ENCODE measurements around the gene MAPK7. TPM values are rescaled to one million over a fixed set of nuclear protein-coding genes. Genes with fewer than 3 reads are reported as not detected.

The MAPK7 gene
- total RNA-seq, 6 experiments from 2014 or later: 5.7 to 9.2 (median 6.7) TPM

GRCh38 chr17:19363114-19363438 is 15.2 kb upstream of the MAPK7 start:
- no peaks in the 10 kb centered on the region for H3K9me3 ChIP-seq
- H3K27me3 ChIP-seq: no peaks in the 10 kb centered on the region
- H3K27ac ChIP-seq: peak overlapping the region; percentile 87 to 97 (median 88)
- WGBS (ENCODE audit: insufficient coverage, low coverage, low lambda C conversion rate, missing lambda C conversion rate): 38% methylated on average over 10 of the region's 14 CpGs
- ATAC-seq: no peak
- no peak for DNase-seq
- no peaks in the 10 kb centered on the region for H3K36me3 ChIP-seq
- intact Hi-C loops (cut with DNase I): loop anchor here in 1 of 2 donors (10.0 kb wide), 1 partner anchor 92 kb away; no protein-coding TSS in a partner anchor
- peak overlapping the region; percentile 71 to 86 (median 78) for H3K4me3 ChIP-seq
- H3K4me1 ChIP-seq: peaks cover 0 to 8% (median 3%) of the 10 kb centered on the region in 4 donors
- no peak for TF ChIP-seq POLR2A (IDR thresholded peaks at IDR 0.05)
- TF ChIP-seq, protein P1, sequence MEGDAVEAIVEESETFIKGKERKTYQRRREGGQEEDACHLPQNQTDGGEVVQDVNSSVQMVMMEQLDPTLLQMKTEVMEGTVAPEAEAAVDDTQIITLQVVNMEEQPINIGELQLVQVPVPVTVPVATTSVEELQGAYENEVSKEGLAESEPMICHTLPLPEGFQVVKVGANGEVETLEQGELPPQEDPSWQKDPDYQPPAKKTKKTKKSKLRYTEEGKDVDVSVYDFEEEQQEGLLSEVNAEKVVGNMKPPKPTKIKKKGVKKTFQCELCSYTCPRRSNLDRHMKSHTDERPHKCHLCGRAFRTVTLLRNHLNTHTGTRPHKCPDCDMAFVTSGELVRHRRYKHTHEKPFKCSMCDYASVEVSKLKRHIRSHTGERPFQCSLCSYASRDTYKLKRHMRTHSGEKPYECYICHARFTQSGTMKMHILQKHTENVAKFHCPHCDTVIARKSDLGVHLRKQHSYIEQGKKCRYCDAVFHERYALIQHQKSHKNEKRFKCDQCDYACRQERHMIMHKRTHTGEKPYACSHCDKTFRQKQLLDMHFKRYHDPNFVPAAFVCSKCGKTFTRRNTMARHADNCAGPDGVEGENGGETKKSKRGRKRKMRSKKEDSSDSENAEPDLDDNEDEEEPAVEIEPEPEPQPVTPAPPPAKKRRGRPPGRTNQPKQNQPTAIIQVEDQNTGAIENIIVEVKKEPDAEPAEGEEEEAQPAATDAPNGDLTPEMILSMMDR (IDR thresholded peaks at IDR 0.05): no peak

- 75% methylated on average over 3 of the region's 6 CpGs for WGBS (ENCODE audit: insufficient coverage, low coverage, low lambda C conversion rate, missing lambda C conversion rate)
- no peaks in the 10 kb centered on the region for H3K36me3 ChIP-seq
- intact Hi-C loops (cut with DNase I): loop anchor here in 1 of 2 donors (10.0 kb wide), 1 partner anchor 91 kb away; no protein-coding TSS in a partner anchor
- peak overlapping the region in 1 of 3 donors; percentile 97 for H3K27ac ChIP-seq
- no peak for TF ChIP-seq POLR2A (IDR thresholded peaks at IDR 0.05)
- TF ChIP-seq, protein P1 (IDR thresholded peaks at IDR 0.05): no peak
- ATAC-seq (no peak), DNase-seq (no peak)
- H3K4me3 ChIP-seq: no peak overlapping the region
- H3K4me1 ChIP-seq: peaks cover 0 to 8% (median 3%) of the 10 kb centered on the region in 4 donors
- no peaks in the 10 kb centered on the region for H3K9me3 ChIP-seq
- no peaks in the 10 kb centered on the region for H3K27me3 ChIP-seq
Observed at GRCh38 chr17:19363460-19364035, 14.8 kb upstream of the MAPK7 start.

DNA sequence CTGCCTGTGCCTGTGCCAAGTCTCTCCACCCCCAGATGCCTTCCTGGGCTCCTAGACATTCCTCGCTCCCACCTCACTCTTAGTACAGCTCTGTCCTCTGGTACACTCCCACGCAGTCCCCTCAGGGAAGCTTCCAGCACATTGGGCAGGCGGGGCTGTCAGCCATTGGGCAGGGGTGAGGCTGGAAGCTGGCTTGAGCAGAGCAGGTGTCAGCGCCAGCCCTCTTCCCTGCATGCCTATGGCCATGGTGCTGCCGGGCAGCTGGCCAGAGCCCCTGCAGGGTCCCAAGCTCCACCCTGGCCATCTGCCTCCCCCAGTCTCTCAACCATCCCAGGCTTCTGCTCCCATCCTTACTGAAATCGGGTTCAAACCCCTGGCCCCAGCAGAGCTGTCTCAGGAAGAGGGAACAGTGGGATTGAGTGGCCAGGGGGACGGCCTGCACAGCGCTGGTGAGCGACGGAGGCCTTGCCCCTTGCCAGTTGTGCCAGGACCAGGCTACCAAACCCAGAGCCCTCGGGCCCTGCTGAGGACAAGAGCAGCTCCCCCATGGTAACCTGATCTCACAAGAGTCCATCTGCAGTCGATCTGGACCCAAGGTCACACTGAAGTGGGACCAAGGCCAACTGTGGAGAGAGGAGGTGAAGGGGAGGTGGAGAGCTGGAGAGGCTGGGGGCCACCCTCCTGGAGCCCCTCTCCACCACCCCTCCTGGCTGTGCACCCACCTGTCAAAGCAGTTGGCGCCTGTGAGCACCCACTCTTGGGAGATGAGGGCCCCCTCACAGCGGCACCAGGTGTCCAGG is 13.4 kb upstream of the MAPK7 start:
- Histone ChIP-seq H3K27ac (no peak overlapping the region), H3K27me3 (no peaks in the 10 kb centered on the region), H3K4me3 (no peak overlapping the region), H3K36me3 (no peaks in the 10 kb centered on the region), H3K4me1 (peaks cover 0 to 8% (median 3%) of the 10 kb centered on the region in 4 donors), H3K9me3 (no peaks in the 10 kb centered on the region)
- DNase-seq (no peak), ATAC-seq (no peak)
- intact Hi-C loops (cut with DNase I): loop anchor here in 1 of 2 donors (10.0 kb wide), 1 partner anchor 90 kb away; no protein-coding TSS in a partner anchor
- TF ChIP-seq POLR2A (IDR thresholded peaks at IDR 0.05): no peak
- TF ChIP-seq, protein P1 (IDR thresholded peaks at IDR 0.05): no peak
- WGBS (ENCODE audit: insufficient coverage, low coverage, low lambda C conversion rate, missing lambda C conversion rate): 71% methylated on average over 10 of the region's 14 CpGs

GRCh38 chr17:19365499-19365817 is 12.8 kb upstream of the MAPK7 start:
- TF ChIP-seq, protein P1 (IDR thresholded peaks at IDR 0.05): no peak
- intact Hi-C loops (cut with DNase I): loop anchor here in 1 of 2 donors (10.0 kb wide), 1 partner anchor 89 kb away; no protein-coding TSS in a partner anchor
- ATAC-seq (no peak), DNase-seq (no peak)
- whole genome bisulfite sequencing (ENCODE audit: insufficient coverage, low coverage, low lambda C conversion rate, missing lambda C conversion rate): 85% methylated on average over 3 of the region's 4 CpGs
- H3K4me3 ChIP-seq: no peak overlapping the region
- H3K4me1 ChIP-seq: peaks cover 0 to 8% (median 3%) of the 10 kb centered on the region in 4 donors
- H3K27me3 ChIP-seq: no peaks in the 10 kb centered on the region
- H3K36me3 ChIP-seq: no peaks in the 10 kb centered on the region
- no peaks in the 10 kb centered on the region for H3K9me3 ChIP-seq
- no peak overlapping the region for H3K27ac ChIP-seq
